ENCODE measurements around the gene ABHD13.
"Not testable (repeated sequence)": the region's sequence is repeated elsewhere in the genome, so short reads cannot be mapped to it uniquely, and the experiment has no call there.

Gene ABHD13

DNA sequence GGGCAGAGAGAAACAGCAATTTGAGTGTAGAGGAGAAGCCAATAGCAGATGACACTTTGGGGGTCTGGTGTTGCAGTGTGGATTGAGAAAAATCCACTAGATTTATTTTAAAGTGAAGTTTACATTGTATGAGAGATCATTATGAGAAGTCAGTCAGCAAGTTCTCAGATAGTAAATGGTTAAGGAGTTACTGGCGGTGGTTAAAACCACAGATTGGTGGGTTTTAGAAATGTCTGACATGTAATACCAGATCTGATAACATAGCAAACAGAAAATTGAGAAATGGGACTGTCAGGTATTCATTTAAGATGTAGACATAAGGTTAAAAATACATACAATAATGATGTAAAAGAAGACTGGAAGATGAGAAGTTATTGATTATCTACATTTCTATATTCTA, 7.2 kb downstream of the ABHD13 start:
- no peak for FAIRE-seq

DNA sequence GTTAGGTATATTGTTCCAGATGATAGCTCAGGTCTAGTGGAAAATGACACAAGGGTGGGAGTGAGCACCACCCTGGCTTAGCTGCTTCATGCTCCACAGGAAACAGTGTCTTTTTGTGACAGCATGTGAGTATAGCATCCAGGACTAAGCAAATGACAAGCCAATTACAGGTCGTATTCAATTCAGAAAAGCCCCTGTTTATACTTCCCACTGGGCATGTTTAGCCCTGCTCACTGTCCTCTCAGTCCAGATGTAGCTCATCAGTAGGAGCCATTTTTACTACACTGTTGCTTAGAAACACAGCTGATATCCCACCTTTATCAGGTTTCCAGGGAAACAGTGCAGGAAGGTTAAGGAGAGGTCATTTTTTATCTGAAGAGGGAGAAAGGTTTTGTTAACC, 8.0 kb downstream of the ABHD13 start:
- FAIRE-seq, result no peak

DNA sequence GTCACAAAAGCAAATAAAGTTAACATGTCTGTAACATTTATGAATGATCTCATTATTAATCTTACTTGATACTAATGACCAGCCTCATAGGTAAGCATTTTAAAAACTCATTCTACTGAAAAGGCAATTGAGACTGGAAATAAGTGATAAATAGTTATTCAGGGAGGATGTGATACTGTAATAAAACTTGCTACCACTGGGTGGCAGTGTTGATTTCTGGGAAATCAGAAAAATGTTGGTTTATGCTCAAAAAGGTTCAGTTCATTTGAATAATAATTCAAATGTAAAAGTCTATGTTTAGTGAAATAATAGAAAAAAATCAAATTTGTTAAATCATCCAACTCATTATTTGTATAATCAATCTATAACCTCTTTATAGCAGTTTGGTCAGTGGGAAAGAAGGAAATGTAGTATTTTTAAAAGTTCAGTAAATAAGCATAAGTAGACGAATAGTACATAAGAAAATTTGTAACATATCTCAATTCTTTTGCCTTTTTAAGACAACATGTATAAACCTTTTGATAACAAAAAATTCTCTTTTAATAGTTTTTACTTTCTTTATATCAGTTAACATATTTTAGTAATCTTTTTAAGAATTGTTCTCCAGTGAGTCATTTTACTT, 9.6 kb downstream of the ABHD13 start:
- peak; percentile 95 for FAIRE-seq

DNA sequence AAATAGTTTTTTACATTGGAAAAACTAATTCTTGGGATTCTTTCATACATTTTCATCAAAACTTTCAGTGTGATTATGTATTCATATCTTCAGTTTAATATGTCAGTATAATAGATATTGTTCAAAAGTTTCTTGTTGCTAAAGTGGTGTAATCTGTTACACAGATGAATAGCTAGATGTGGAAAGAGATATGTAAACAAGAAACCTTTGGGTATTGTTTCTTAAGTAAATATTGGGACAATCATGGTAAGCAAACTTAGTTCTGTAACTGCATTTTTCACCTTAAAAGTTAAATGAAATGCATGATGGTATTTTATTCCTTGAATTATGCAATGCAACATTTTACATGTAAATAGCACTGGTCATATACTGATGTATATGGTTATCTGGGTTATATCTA, 12.2 kb downstream of the ABHD13 start:
- FAIRE-seq, result no peak

DNA sequence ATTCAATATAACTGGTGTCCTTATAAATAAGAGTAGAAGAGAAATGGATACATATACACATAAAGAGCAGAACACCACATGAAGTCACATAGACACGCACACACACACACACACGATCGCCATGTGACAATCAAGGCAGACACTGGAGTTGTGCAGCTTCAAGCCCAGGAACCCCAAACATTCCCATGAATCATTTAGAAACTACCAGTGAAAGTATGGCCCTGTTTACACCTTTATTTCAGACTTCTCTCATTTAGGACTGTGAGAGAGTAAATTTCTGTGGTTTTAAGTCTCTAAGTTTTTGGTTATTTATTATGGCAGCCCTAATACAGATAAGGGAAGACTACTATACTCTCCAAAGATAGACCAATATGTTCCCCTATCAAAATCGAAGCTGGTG, 31.0 kb downstream of the ABHD13 start:
- FAIRE-seq, result no peak

DNA sequence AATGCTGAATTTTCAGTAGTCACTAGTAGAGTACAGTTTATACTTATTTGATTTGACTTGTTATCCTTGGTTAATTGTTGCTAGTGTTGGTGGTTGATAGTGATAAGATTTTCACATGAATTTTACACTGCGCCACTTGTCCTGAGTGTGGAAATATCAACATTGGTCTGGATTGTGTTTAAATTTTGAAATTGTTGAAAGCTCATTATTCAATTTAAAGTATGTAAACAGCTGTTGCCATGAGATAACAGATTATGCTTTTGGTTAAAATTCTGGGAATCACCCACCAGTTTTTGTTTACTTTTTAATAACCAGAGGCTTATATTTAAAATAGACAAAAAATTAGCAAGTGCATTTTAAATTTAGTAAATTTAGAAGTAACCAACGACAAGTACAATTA, 39.1 kb downstream of the ABHD13 start:
- FAIRE-seq, result no peak

DNA sequence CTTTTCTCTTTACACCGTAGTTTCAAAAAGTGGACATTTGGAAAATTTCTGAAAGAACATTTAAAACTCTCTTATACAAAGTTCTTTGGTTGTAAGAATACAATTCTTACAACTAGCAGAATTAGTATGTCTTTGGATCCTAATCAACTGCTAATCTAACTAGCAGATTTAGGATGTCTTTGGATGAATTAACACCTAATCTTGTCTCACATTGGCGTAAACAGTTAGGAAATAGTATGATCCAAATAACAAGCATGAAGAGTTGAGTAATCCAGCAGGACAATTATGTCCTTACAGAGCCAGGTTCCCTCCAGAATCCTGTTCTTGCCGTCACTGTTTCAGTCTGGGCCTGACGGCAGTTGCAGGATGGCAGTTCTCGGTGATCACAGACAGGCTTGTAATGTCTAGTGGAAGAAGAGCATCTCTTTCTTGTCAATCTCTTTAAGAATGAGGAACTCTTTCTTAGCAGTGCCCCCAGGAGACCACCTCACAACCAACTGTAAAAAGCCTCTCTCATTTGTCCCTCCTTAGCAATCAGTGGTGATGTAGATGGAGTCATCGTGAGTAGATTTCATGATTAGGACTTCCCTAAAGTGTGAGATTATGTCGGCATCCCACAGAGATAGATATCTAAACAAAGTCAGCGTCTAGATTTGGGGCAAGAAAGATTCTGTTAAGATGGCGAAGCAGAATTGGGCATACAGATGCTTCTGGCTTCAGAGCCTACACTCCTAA, 45.6 kb downstream of the ABHD13 start:
- FAIRE-seq, result no peak

DNA sequence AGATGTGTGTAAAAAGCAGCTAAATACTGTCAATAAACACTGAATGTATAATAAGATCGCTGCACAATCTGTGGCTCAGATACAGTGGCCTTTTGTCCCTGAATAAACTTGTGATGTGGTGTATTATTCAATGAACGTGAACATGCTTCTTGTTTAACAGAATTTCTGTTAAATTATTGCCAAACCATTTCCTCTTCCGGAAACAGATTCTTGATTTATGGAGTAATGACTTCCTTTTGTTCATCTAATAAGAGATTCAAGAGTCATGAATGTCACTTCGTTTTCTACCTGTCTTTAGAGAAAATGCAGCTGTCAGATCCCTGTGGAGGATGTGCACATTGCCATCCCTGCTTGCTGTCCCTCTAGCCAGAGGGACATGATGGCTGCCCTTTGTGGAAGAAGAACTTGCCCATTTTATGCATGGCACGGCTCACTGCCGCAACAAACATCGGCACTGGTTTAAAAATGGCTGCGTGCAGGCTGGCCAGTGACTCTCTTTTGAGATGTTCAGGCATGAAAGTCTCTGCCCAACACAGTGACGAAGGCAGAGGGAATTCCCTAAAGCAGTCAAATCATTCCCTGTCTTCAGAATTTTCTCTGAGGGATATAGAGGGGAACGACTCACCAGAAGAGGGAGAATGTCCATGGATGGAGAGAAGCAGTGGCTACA, 48.3 kb downstream of the ABHD13 start:
- no peak for FAIRE-seq

DNA sequence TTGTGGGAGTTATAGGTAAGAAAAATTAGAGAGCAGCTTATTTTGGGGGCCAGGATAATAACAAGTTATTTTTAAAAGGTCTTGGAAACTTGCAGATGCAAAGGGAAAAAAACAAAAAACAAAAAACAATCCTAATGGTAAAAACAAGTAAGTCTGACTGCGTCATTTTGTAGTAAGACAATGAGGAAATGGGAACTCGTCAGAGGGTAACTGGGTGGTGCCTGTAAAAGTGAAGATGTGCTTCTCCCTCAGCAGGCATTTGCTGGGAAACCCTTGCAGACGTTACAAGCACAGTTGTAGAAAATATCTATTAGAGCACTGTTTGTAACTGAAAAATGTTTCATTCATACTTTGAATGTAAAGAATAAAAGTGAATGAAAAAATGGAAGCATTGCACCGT, 49.2 kb downstream of the ABHD13 start:
- FAIRE-seq, result no peak

DNA sequence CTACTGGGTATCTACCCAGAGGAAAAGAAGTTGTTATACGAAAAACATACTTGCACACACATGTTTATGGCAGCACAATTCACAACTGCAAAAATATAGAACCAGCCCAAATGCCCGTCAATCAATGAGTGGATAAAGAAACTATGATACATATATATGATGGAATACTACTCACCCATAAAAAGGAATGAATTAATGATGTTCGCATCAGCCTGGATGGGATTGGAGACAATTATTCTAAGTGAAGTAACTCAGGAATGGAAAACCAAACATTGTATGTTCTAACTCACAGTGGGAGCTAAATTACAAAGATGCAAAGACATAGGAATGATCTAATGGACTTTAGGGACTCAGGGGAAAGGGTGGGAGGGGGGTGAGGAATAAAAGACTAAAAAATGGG, 49.7 kb downstream of the ABHD13 start:
- not testable (repeated sequence) for FAIRE-seq

DNA sequence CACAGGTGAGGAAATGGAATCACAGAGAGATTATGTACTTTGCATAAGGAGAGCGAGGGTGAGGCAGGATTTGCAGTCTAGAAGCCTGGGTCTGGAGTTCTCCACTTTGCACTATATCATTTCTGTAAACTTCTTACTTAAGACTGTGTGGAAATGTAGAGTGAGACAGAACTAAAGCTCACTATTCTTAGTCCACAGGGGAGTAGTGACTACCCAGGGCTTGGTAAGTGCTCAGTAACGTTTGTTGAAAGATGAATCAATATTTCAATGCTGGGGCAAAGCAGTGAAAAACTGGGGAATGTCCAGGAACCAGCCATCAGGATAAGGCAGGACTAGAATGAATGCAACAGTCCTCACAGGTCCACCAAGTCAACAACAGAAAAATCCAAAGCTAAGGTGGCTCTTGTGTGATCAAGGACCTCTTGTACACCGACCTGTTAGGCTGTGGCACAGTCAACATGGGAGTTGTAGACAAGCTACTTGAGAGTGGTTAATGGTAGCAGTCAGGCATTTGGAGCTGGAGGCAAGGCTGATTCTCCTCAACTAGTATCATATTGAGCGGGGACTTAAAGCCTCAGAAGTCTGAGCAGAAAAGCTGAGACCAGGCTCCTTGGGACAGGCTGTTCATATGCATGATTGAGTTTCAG, 50.4 kb downstream of the ABHD13 start:
- no peak for FAIRE-seq

DNA sequence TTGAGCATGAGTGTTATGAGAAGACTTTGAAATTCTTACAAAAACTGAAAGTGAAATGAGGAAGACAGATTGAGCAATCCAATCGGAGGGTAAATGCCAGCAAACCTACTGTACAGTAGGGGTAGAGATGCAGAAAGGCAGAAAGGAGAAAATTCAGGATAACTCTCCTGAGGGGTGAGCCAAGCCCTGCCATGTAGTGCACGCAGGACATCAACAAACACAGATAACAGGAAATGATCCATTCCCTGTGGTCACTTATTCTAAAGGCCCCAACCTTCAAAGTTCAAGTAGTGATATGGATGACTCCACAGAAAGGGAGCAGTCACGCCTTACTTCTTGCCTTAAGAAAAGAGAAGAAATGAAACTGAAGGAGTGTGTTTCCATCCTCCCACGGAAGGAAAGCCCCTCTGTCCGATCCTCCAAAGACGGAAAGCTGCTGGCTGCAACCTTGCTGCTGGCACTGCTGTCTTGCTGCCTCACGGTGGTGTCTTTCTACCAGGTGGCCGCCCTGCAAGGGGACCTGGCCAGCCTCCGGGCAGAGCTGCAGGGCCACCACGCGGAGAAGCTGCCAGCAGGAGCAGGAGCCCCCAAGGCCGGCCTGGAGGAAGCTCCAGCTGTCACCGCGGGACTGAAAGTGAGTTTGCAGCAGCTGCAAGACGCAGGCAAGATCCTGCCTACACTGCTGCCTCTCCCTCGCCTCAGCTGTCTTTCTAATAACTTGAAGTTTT, 51.6 kb downstream of the ABHD13 start, which contains the start of gene TNFSF13B:
TNFSF13B (plus strand) TSS at position 118 of the 728 bp plus-strand sequence; CDS start at position 296, 178 bp downstream.
- no peak for FAIRE-seq

DNA sequence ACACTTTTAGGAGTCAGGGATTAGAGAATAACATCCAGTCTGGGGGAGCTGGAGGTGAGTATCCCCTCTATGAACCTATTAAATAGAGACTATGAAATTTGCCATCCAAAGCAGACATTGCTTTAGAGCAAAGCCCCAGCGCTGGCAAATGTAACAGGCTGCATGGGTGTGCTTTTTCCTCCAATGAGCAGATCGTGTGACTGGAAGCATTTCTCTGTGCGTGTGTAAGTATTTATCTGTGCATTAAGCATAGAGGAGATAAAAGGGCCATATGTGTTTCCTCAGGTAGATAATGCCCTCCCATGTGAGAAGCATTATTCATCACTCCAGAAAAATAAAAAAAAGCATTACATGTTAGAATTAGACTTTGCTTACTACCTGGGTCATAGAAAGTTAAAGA, 52.2 kb downstream of the ABHD13 start:
- no peak for FAIRE-seq

DNA sequence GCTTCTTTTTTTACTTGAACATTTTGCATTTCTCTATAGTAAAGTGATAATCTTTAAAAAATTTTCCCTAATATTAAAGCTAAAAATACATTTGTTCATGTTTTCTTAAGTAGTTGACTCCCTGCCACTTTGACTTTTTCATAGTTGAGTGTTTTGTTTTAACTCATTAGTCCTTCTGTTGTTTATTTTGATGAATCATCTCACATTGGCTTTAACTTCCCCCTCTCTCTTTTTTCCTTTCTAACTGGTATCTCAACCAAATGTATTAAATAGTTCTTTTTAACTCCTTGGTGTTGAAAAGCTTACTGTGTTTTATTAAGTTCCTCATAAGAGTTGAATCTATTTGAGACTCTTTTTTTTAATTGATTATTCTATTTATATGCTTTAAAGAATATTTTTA, 54.1 kb downstream of the ABHD13 start:
- no peak for FAIRE-seq

DNA sequence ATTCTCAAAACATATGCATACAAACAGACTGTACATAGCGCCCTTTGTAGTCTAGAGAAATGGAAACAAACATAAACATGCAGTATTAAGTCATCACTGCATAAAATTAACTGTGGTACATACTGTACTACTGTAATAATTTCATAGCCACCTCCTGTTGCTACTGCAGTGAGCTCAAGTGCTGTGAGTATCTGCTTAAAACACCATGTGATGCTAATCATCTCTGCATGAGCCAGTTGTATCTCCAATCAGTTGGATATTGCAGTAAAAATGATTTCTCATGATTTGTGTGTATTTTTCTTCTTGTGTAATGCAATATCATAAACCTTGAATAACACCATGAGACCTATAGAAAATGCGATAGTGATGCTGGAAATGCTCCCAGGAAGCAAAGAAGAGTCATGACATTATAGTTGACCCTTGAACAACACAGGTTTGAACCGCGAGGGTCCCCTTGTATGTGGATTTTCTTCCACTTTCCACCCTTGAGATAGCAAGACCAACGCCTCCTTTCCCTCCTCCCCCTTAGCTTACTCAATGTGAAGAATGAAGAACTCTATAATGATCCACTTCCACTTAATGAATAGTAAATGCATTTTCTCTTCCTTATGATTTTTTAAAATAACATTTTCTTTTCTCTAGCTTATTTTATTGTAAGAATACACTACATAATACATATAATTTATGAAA, 55.4 kb downstream of the ABHD13 start:
- FAIRE-seq, result no peak

DNA sequence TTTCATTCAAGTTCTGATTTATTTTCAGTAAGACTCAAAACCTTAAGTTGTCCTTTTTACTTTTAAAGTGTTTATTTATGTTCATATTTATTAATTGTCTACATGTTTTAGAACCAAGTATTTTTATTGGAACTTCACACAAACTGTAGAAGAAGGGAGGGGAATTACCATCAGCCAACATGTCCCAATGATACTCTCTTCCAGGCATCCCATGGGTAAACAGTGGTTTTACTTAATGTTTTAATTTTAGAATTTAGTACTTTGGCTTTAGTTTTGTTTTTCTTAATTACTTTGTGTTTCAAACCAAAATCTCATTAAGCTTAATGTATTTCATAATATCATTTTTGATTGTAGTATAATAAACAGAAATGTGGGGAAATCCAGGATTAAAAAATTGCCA, 56.5 kb downstream of the ABHD13 start:
- no peak for FAIRE-seq

DNA sequence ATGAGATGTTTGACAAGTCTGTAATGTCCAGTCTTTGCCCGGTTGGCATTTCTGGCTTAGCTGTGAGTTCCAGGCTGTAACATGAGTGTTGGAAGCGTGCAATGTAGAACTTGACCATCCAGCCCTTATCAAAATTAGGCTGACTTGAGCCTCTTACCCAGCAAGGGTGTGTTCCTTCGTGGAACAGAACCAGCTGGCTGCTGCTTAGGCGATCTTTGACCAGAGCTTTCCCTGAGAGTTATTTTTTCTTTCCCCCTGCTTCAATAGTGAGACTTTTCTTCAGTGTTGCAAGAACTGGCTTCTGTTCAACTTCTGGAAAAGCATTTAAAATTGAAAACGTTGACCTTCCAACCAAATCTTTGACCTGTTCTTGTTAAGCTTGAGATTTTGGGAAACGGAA, 57.9 kb downstream of the ABHD13 start:
- FAIRE-seq, result no peak

DNA sequence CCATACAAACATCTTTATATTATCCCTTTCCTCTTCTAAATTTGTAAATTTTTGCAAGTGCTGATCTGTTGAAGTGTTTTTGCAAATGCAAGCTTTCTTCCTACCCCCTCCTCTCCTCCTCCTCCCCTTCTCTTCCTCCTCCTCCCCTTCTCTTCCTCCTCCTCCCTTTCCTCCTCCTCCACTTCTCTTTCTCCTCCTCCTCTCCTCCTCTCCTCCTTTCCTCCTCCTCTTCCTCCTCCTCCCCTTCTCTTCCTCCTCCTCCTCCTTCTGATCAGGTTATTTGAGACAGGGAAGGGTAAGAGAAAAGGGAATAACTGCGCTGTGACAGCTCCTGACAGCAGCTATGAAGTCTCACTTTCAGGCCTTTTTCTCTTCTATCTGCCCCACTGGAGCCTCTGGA, 60.3 kb downstream of the ABHD13 start:
- FAIRE-seq, result no peak

DNA sequence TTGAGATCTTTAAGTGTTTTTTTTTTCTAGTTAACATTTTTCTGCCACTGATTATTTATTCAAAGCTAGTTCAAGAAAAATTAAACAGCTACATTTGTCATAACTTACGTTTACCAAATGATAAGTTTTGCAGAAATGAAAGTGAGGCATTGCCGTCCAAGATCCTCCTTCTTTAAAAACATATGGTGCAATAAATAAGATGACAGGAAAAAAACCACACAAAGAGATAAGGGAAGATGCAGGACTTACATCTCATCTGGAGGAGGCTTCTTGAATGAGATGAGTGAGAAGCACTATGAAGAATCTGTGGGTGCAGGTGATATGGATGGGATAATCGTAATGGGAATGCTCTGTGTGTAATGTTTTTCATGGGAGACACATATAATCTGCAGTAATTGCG, 63.7 kb downstream of the ABHD13 start:
- FAIRE-seq, result no peak

DNA sequence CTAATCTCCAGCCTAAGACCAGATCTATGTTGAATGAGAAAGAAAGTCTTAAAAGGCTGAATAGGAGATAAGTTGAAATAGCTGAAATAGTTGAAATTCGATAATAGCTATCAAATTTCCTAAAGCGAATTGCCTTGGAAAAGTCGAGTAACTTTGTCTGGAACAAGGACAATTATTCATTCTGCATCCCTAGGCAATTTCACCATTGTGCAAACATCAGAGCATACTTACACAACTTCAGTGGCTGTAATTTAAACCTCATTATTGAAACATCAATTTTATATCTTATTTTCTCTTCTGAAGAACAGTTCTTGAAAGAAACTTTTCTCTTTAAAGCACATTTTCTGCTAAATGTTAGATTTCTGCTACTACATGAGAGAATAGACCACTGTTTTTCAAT, 64.9 kb downstream of the ABHD13 start:
- FAIRE-seq, result no peak
